Stimulated activated CD4-positive, alpha-beta T cell treated with anti-CD3 and anti-CD28 coated beads, Interleukin-1b, Interleukin-23, amount 100 ng/mL, for 24 hours (primary cell): Measurements from ENCODE around the gene ARID4B.
"Not testable (repeated sequence)": the region's sequence is repeated elsewhere in the genome, so short reads cannot be mapped to it uniquely, and the experiment has no call there.

Source experiments
- DNase-seq, 4 experiments: peaks; one replicate each; pipeline ENCODE4 v3.0.0-alpha.2; 2020; ENCODE audit warnings: low read depth in 4 of 4, low spot score in 1 of 4

Gene ARID4B

DNA sequence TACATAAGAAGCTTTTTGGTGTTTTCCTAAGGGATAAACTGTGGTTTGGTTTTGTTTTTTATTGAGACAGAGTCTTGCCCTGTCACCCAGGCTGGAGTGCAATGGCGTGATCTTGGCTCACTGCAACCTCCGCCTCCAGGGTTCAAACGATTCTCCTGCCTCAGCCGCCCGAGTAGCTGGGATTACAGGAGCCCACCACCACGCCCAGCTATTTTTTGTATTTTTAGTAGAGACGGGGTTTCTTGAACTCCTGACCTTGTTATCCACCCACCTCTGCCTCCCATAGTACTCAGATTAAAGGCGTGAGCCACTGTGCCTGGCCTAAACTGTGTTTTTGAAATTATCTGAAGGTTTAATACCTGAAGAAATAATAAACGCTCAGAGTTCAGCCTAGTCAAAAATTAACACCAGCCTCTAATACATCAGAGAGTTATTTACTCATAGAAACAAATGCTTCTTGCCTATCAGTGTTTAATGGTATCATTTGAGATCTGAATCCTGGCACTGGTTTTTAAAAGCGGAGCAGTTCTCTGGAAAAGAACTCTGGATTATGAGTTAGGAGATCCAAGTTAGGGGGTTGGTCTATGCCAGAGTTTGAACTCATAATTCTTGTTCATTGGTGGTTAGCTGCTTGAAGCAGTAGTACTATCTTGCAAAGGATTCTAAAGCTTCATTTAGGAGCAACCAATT, 28.7 kb downstream of the ARID4B start:
- DNase-seq: no peak

- DNase-seq: no peak
These were observed 29.2 kb downstream of the ARID4B start for GRCh38 chr1:235298758-235299157.

GRCh38 chr1:235297579-235297978, 30.4 kb downstream of the ARID4B start:
- no peak for DNase-seq

DNA sequence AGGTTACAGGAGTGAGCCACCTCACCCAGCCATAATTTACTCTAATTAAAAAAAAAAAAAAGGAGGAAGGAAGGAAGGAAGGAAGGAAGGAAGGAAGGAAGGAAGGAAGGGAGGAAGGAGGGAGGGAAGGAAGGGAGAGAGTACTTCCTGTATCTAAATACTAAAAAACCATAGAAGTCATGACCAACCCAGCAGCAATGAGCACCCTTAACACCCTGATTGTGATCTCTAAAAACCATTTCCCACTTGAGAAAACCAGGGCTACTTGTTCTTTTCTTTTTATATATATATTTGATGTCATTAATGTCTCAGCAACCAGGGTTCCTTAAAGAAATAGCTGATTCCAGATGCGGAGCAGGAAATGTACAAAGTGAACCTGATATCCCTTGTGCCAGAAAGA, 31.2 kb downstream of the ARID4B start:
- no peak for DNase-seq

- no peak for DNase-seq
These were observed 32.1 kb downstream of the ARID4B start for GRCh38 chr1:235295902-235296350.

DNA sequence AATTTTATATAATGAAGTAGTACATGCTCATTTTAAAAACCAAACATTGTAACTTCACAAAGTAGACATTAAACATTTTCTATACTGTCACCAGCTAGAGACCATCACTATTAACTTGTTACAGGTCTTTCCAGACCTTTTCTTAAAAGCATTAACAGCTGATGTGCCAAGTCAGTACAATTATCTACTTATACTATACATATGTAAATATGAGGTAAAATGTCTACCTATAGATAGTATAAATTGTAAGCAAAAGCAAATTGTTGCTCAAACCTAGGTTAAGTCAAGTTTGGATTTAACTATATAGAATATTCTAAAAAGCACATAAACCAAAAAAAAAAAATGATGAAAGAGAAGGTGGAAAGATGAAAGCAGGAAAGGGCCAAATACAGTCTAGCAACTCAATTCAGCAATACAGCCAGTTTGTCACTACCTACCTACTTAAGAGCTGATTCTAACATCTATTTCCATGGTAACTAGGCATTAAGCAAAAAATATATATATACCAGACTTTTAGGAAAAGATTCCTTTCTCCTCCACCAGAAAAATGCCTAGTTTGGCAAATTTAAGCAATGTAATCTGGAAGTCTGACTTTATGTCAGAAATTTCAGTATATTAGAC, 34.5 kb downstream of the ARID4B start:
- DNase-seq: no peak

DNA sequence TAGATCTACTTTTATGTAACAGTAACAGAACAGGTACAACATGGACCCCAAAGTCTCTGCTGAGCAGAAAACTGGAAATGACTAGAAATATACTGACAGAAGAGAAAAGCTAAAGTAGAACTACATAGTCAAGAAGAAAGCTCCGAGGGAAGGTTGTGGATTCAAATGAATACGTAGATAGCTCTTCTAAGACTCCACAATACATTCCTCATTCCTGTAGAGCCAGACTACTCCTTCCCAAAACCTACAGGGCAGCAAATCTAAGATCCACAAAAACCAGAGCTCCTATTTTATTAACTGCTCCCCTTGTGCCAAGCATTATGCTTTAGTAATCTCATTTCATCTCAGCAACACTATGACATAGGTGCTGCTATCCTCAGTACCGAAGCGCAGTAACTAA, 35.2 kb downstream of the ARID4B start:
- no peak for DNase-seq

GRCh38 chr1:235291599-235292091, 36.3 kb downstream of the ARID4B start:
- no peak for DNase-seq

GRCh38 chr1:235290740-235291502, 37.1 kb downstream of the ARID4B start:
- DNase-seq: no peak

DNA sequence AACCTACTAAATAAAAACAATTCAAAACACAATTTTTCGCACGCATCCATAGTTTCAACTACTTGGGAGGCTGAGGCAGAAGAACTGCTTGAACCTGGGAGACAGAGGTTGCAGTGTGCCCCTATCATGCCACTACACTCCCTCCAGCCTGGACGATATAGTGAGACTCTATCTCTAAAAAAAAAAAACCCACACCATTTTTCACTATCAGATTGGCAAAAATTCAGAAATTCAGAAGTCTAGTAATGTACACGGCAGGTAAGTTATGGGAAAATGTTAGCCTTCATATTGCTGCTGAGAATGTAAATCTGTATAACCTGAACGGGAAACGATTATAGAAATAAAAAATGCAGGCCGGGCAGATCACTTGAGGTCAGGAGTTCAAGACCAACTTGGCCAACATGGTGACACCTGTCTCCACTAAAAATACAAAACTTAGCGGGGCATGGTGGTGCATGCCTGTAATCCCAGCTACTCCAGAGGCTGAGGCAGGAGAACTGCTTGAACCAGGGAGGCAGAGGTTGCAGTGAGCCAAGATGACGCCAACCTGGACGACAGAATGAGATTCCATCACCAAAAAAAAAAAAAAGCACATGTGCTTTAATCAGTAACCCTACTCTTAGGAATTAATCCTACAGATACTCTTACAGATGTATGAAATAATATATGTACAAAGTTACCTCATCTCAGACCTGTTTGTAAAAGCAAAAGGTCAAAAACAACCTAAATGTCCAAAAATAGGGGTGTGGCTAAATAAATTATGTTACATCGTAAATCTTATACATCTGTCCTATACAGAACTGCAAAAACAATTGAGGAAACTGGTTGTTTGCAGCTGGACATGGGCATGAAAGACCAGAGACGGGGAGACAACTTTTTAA, 37.9 kb downstream of the ARID4B start:
- DNase-seq: no peak

DNA sequence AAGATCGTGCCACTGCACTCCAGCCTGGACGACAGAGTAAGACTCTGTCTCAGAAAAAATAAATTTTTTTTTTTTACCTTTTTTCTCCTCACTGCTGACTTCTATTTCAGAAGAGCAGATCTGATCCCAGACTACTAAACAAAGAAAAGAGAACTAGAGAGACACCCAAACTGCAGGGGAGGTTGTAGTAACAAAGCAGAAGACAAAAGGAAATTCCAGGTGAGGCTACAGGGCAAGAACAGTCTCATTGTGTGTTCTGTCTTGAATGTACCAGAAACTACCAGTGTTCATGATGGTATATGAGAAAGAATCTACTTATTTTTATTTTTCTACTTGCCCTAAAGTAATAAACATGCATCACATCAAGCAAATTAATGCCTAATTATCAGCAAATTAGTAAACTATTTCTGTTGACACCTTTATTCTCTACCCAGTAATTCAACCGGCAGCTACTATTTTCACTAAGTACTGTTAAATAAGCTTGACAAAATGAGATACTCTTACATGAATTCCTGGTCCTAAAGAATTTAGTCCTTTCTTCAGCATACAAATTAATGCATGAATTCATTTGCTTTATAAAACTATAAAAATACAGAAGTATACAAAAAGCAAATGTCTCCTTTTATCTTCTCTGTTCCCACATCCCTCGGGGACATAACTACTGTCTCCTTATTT, 40.6 kb downstream of the ARID4B start:
- no peak for DNase-seq

- no peak for DNase-seq
These were observed 41.3 kb downstream of the ARID4B start for GRCh38 chr1:235286667-235287066.

GRCh38 chr1:235284231-235284769, 43.7 kb downstream of the ARID4B start:
- no peak for DNase-seq

GRCh38 chr1:235283636-235284035, 44.3 kb downstream of the ARID4B start:
- DNase-seq: not testable (repeated sequence)

GRCh38 chr1:235280467-235280866, 47.5 kb downstream of the ARID4B start:
- no peak for DNase-seq

DNA sequence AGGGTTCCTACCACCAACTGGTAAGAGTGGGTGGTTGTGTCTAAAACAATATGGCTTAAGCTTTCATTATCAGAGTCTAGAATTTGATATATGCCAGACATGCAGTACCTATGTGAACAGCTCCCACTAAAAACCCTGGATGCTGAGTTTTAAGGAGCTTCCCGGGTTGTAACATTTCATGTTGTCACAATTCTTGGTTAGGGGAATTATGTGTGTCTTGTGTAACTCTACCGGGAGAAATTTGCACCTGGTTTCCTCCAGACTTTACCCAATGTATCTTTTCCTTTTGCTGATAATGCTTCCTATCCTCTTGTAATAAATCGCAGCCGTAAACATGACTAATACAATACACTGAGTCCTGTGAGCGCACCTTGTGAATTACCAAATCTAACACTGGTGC, 48.3 kb downstream of the ARID4B start:
- DNase-seq: no peak

DNA sequence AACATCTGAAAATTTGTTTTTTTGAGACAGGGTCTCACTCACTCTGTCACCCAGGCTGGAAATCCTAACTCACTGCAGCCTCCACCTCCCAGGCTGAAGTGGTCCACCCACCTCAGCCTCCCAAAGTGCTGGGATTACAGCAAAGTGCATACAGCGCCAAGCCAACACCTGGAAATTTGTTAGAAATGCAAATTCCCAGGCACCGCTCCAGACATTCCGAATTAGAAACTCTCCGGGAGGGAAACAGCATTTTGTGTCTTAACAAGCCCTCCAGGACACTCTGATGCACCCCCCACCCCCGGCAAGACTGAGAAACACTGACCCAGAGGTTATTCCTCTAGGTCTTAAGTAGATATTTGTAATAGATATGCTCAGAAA, 49.1 kb downstream of the ARID4B start:
- DNase-seq: no peak

GRCh38 chr1:235278233-235278914, 49.6 kb downstream of the ARID4B start:
- DNase-seq: no peak

- no peak for DNase-seq
These were observed 50.3 kb downstream of the ARID4B start for GRCh38 chr1:235277709-235278108.

- no peak for DNase-seq
These were observed 52.1 kb downstream of the ARID4B start for GRCh38 chr1:235275836-235276235.
